SK-N-MC (cell line): Measurements from ENCODE around the gene RPH3AL.
"Not testable (repeated sequence)": the region's sequence is repeated elsewhere in the genome, so short reads cannot be mapped to it uniquely, and the experiment has no call there.

Experiments
- DNase-seq: peaks from one replicate; pipeline ENCODE4 v3.0.0-alpha.2; 2011; ENCODE audit warnings: low read depth, low spot score
- H3K27ac ChIP-seq: fragments of 200-600 bp; sonication (generic); 2 replicates; pipeline ENCODE4 v1.5.1; 2016; ENCODE audit warnings: mixed run types
- H3K36me3 ChIP-seq: fragments of 200-600 bp; sonication (generic); 2 replicates; pipeline ENCODE4 v1.6.1; 2017; ENCODE audit warnings: antibody characterized with exemption, low read length, mixed read lengths; ENCODE audit not compliant: insufficient read depth
- H3K4me3 ChIP-seq: fragments of 200-600 bp; sonication (generic); 2 replicates; pipeline ENCODE4 v1.5.1; 2016
- H3K9ac ChIP-seq: fragments of 200-600 bp; sonication (generic); 2 replicates; pipeline ENCODE4 v1.8.0; 2017; ENCODE audit warnings: mixed run types, mixed read lengths; ENCODE audit not compliant: insufficient read length
- H3K9me3 ChIP-seq: fragments of 200-600 bp; sonication (generic); 2 replicates; pipeline ENCODE4 v1.6.1; 2017; ENCODE audit warnings: low read depth, mild to moderate bottlenecking, antibody characterized with exemption, low read length, moderate library complexity, mixed read lengths
- EZH2 ChIP-seq: fragments of 200-600 bp; sonication (generic); IDR thresholded peaks from one replicate; pipeline ENCODE4 v1.6.1; 2017; ENCODE audit warnings: antibody characterized with exemption
- FOXP2 ChIP-seq: optimal IDR thresholded peaks from 2 replicates; pipeline ENCODE3; 2011; ENCODE audit warnings: mild to moderate bottlenecking, moderate library complexity; ENCODE audit not compliant: insufficient read depth; ENCODE audit errors: extremely low read length, control extremely low read depth
- POLR2AphosphoS5 ChIP-seq: IDR thresholded peaks from 2 replicates; pipeline ENCODE4 v1.6.1; 2012; ENCODE audit warnings: mild to moderate bottlenecking, low read depth, low read length, borderline replicate concordance

The RPH3AL gene

GRCh38 chr17:247767-248166 lies 104.8 kb downstream of the RPH3AL start:
- TF ChIP-seq POLR2AphosphoS5: no peak

GRCh38 chr17:246851-247421 lies 105.7 kb downstream of the RPH3AL start:
- Histone ChIP-seq H3K4me3 (no peak overlapping the region), H3K36me3 (no peaks in the 10 kb centered on the region; the same call in 1 of the 2 replicates), H3K9me3 (no peaks in the 10 kb centered on the region), H3K27ac (no peak overlapping the region), H3K9ac (no peak overlapping the region)
- TF ChIP-seq FOXP2 (no peak), POLR2AphosphoS5 (no peak), EZH2 (no peak)
- DNase-seq: no peak

More at GRCh38 chr17:247767-248166, 104.8 kb downstream of the RPH3AL start:
- no peaks in the 10 kb centered on the region; the same call in 1 of the 2 replicates for H3K36me3 ChIP-seq
- no peak for DNase-seq
- H3K4me3 ChIP-seq: no peak overlapping the region
- H3K9me3 ChIP-seq: no peaks in the 10 kb centered on the region
- no peak overlapping the region for H3K27ac ChIP-seq
- no peak overlapping the region for H3K9ac ChIP-seq

GRCh38 chr17:246226-246625 lies 106.4 kb downstream of the RPH3AL start:
- no peak overlapping the region for H3K9ac ChIP-seq
- H3K9me3 ChIP-seq: no peaks in the 10 kb centered on the region
- TF ChIP-seq POLR2AphosphoS5 (no peak), FOXP2 (no peak), EZH2 (no peak)
- no peaks in the 10 kb centered on the region; the same call in 1 of the 2 replicates for H3K36me3 ChIP-seq
- H3K27ac ChIP-seq: no peak overlapping the region
- no peak overlapping the region for H3K4me3 ChIP-seq
- DNase-seq: no peak

- TF ChIP-seq EZH2: no peak
- TF ChIP-seq FOXP2: no peak
- TF ChIP-seq POLR2AphosphoS5: no peak
- H3K4me3 ChIP-seq: no peak overlapping the region
- H3K36me3 ChIP-seq: no peaks in the 10 kb centered on the region; the same call in 1 of the 2 replicates
- DNase-seq: no peak
- H3K9ac ChIP-seq: no peak overlapping the region
- H3K9me3 ChIP-seq: no peaks in the 10 kb centered on the region
- H3K27ac ChIP-seq: no peak overlapping the region
Observed at GRCh38 chr17:245611-246010, 107.0 kb downstream of the RPH3AL start.

GRCh38 chr17:245020-245419 lies 107.6 kb downstream of the RPH3AL start:
- Histone ChIP-seq H3K9me3 (no peaks in the 10 kb centered on the region), H3K27ac (no peak overlapping the region), H3K4me3 (no peak overlapping the region), H3K36me3 (no peaks in the 10 kb centered on the region; the same call in 1 of the 2 replicates), H3K9ac (no peak overlapping the region)
- no peak for DNase-seq
- TF ChIP-seq FOXP2: no peak
- TF ChIP-seq POLR2AphosphoS5: no peak
- no peak for TF ChIP-seq EZH2

GRCh38 chr17:243924-244323 lies 108.7 kb downstream of the RPH3AL start:
- not testable (repeated sequence) for DNase-seq, H3K36me3 ChIP-seq, H3K9me3 ChIP-seq, H3K27ac ChIP-seq, H3K9ac ChIP-seq, H3K4me3 ChIP-seq

- no peaks in the 10 kb centered on the region for H3K9me3 ChIP-seq
- no peak overlapping the region for H3K4me3 ChIP-seq
- DNase-seq: no peak
- H3K27ac ChIP-seq: no peak overlapping the region
- H3K36me3 ChIP-seq: no peaks in the 10 kb centered on the region
- H3K9ac ChIP-seq: no peak overlapping the region
- TF ChIP-seq POLR2AphosphoS5 (no peak), EZH2 (no peak), FOXP2 (no peak)
Observed at GRCh38 chr17:238964-239259, 113.7 kb downstream of the RPH3AL start.

- no peak overlapping the region for H3K4me3 ChIP-seq
- no peak for DNase-seq
- no peaks in the 10 kb centered on the region for H3K36me3 ChIP-seq
- TF ChIP-seq FOXP2 (no peak), EZH2 (no peak)
- no peaks in the 10 kb centered on the region for H3K9me3 ChIP-seq
- H3K27ac ChIP-seq: 0 out of 2 replicates have a peak overlapping the region, but pooled peaks have one; percentile 31
- H3K9ac ChIP-seq: no peak overlapping the region
Observed at GRCh38 chr17:238071-238963, 114.3 kb downstream of the RPH3AL start.
